ENCODE measurements around the gene SIM2.
A peak's percentile ranks its signal among the peaks of the same experiment; 100 is the strongest.

SIM2 gene

DNA sequence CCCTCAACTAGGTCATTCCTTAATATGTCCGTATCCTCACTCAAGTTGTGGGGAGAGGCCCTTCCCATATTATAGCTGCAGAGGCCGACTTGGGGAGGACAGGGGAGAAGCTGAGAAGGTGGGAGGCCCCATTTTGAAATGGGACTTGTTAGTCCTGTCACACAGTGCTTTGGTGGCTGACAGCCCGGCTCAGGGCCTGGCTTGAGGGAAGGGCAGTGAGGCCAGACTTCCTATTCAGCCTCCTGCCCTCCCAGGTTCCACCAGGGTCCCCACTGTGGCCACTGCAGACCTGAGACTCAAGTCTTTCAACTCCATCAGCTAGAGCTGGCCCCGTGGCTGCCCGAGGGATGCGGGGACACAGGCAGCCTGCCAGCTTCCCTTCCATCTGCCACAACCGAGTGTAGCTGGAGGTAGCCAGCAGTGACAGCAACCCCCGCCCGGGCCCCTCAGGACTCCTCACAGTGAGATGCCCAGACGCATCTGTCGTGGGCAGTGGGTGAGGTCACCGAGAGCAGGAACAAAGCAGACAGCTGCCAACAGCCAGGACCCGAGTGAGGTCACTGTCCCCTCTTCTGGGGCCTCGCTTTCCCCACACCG is 36.9 kb downstream of the SIM2 start:
- DNase-seq (ENCODE audit: low spot score), result no peak

DNA sequence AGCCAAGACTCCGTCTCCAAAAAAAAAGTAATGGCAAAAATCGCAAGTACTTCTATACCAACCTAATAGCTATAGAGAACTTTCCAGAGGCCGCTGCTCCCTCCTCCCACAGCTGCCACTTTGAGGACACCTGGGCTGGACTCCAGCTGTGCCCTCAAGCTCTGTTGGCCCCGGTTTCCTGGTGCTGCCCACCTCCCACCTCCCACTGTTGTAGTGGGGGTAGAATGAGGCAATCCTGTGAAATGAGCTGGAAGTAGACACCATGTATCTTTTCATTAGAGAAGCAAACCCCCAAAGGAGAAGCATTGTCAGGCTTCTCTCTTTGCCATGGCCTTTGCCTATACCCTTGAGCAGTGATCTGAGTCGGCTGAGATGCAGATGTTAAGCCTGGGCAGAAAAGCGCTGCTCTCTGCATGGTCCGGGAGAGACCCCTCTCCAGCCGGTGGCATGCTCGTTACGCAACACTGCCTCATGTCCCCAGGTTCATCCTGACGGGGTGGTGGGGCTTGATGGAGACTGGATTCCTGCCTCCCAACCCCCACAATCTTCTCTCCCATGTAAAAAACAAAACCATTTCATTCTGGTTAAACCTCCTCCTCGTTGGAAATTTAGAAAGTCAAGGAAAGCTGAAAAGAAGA is 39.7 kb downstream of the SIM2 start:
- no peak for DNase-seq (ENCODE audit: low spot score)

DNA sequence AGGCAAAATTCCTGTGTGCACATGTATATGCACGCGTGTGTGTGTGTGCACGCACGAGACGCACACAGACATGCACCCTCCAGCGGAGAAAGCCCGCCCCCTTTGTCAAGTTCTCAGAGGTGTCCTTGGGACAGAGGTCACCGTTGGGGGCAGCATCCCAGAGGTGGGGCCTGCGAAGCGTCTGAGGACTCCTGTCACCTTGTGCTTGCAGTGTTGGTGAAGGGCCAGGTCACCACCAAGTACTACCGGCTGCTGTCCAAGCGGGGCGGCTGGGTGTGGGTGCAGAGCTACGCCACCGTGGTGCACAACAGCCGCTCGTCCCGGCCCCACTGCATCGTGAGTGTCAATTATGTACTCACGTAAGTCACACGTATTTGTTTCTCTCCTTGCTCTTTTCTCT is 42.6 kb downstream of the SIM2 start:
- DNase-seq (ENCODE audit: low spot score), result no peak

DNA sequence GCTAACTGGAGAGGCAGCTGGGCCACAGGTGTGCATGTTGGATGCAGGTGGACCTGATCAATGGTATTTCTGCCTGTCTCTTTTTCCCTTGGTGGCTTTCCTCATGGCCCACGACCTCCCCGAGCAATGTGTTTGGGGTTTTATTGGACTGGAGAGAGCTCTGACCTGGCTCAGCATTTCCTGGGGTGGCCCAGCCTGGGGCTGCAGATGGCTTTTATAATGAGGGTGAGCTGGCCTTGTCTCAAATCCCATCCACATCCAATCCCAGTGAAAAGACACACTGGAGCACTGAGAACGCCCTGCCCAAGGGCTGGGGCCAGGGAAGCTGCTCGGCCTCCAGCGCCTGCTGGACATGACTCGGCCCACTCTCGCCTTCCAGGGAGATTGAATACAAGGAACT is 44.1 kb downstream of the SIM2 start:
- no peak for DNase-seq (ENCODE audit: low spot score)

DNA sequence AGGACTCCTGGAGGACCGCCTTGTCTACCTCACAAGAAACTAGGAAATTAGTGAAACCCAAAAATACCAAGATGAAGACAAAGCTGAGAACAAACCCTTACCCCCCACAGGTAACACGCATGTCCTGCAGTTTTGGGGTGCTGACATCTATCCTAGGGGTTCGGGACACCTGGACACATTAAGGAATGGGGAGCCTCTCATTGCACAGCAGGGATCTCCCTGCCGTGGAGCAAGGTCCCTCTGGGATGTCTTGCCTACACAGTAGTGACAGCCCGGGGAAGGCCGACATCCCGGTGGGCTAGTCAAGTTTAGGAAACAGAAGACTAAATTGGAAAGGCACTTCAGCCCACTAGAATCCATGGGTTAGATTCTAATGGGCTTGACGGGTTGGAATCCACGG is 44.5 kb downstream of the SIM2 start:
- no peak for DNase-seq (ENCODE audit: low spot score)

DNA sequence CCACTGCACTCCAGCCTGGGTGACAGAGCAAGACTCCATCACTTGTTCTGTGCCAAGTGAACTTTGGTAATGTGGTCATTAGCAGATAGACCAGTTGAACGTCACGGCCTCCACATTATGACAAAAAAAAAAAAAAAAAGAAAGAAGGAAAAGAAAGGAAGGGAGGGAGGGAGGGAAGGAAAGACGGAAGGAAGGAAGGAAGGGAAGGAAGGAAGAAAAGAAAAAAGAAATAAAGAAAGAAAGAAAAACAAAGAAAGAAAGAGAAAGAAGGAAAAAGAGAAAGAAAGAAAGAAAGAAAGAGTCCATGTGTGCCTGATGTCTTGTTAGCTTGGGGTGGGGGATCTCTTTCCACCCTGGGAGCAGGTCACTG is 45.3 kb downstream of the SIM2 start:
- DNase-seq (ENCODE audit: low spot score), result no peak

DNA sequence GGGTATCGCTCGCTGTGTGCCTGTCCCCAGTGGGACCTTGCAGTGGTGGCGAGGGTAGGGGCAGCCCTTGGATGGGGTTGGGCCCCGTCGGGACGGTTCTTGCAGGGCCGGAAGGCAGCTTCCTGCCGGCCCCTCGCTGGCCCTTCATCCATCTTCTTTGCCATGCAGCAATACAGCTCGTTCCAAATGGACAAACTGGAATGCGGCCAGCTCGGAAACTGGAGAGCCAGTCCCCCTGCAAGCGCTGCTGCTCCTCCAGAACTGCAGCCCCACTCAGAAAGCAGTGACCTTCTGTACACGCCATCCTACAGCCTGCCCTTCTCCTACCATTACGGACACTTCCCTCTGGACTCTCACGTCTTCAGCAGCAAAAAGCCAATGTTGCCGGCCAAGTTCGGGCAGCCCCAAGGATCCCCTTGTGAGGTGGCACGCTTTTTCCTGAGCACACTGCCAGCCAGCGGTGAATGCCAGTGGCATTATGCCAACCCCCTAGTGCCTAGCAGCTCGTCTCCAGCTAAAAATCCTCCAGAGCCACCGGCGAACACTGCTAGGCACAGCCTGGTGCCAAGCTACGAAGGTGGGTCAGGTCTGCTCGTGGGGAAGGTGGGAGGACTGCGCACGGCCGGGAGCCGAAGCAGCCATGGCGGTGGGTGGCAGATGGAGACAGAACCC is 45.8 kb downstream of the SIM2 start:
- no peak for DNase-seq (ENCODE audit: low spot score)

DNA sequence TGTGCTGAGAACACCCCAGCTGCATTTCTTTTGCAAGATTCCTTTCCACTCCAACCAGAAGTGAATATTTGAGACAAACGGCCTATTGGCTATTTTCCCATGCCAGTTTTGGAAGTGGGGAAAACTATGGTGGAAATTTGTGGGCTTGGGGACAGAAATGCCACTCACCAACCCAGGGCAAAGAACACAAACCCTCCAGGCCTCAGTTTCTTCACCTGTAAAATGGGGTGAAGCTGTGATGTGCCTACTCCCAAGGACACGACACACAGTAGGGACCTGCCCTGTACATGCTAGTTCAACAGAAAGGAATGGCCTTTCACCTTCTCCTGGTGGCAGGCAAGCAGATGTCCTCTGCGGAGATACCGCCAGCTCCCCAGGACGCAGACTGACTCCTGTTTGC is 46.5 kb downstream of the SIM2 start:
- no peak for DNase-seq (ENCODE audit: low spot score)

DNA sequence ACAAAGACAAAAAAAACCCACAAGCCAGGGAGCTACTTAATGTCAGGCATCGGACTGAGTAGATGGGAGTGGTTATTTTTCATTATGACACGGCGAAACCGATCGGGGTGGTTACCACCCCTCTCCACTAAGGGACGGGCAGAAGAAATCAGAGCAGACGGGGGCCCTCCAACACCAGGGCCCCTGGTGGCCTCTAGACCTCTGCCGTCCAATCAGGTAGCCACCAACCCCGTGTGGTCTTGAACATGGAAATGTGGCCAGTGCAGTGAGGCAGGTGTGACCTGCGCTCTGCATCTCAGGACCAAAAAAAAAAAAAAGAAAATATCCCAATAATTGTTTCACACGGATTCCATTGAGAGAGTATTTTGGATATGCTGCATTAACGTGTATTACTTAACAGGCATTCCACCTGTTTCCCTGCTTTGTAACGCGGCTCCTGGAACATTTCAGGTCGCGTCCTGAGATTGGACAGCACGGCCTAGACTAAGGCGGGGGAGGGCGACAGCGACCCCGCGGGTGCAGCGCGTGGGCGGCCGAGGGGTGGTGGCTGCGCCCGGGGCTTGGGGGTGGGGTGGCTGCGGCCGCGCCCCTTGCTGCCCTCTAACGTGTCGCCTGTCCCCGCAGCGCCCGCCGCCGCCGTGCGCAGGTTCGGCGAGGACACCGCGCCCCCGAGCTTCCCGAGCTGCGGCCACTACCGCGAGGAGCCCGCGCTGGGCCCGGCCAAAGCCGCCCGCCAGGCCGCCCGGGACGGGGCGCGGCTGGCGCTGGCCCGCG is 48.3 kb downstream of the SIM2 start:
- no peak for DNase-seq (ENCODE audit: low spot score)

DNA sequence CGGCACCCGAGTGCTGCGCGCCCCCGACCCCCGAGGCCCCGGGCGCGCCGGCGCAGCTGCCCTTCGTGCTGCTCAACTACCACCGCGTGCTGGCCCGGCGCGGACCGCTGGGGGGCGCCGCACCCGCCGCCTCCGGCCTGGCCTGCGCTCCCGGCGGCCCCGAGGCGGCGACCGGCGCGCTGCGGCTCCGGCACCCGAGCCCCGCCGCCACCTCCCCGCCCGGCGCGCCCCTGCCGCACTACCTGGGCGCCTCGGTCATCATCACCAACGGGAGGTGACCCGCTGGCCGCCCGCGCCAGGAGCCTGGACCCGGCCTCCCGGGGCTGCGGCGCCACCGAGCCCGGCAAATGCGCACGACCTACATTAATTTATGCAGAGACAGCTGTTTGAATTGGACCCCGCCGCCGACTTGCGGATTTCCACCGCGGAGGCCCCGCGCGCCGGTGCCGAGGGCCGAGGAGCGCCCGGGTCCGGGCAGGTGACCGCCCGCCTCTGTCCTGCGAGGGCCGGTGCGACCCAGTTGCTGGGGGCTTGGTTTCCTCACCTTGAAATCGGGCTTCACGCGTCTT is 49.0 kb downstream of the SIM2 start:
- DNase-seq (ENCODE audit: low spot score), result no peak

DNA sequence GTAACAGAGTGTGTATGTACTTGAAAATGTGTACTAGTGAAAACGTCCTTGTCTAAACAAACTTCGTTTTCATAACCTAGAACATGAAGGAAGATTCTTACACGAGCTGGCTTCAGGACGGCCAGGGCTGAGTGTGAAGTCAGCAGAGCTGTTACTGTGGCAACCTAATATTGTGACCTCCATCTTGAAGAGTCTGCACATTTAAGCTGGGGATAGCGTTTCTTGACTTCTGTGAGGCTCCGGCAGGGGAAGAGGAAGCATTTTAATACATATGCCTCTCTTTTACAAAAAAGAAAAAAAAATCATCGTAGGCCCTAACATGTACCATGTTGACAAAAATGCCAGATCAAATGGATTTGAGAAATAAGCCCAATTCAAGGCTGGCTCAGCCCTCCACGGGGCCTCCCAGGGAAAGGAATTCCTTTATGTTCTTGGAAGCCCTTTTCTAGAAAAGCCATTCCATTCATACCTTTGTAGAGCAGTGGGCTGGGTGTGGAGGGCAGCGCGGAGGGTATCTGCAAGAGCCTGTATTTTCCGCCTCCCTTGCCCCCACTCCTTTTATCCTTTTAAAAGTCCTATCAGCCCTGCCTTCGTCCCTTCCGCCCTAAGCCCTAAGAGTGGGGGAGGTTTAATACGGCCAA is 51.1 kb downstream of the SIM2 start:
- no peak for DNase-seq (ENCODE audit: low spot score)

DNA sequence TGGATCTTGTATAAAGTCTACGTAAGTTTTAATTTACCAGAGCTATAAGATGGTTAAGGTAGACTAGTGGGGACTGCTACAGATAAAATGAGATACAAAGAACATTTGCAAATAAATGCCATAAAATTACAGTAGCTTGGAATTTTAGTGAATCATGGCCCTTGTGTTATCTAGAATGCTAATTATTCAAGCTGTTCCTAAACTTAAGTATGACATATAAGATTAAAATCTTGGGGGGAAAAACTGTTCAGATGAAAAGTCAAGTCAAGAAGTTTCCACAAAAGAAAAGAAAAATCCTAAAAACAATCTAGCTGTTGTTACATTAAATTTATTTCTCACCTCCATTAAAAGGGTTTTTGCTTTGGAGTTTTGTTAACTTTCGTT is 51.7 kb downstream of the SIM2 start:
- no peak for DNase-seq (ENCODE audit: low spot score)

DNA sequence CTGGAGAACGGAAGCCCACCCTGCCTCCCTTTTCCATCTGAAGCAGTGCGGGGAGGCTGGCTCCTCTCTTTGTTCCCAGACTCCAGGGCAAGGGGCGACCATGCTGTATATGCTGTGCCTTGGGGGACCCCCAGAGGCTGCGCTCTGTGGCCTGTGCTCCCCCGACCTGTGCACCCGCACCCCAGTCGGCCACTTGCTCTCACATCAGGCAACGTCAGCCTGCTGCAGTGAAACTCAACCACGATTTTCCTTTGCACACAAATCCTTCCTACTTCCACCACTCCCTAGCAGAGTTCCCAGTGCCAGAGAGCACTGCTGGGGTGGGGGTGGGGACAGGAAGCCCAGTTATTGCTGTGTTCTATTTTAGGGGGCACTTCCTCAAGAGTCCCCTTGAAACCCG is 52.5 kb downstream of the SIM2 start:
- DNase-seq (ENCODE audit: low spot score), result no peak

DNA sequence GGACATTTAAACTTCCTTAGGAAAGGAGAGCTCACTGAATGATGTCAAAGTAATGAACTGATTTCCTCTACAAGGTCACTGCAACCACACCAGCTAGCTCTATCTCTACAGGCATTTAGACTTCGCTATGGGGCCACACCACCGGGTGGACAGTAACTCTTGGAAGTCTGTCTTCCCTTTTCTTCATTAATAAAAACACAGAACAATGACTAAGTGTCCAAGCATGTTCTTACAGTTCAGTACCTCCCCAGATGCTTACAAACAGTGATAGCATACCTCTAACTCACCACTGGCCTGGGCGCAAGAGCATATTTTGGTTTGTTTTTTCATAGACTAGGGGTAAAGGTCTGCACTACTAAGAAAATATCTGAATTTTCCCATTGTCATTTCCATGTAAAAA is 54.6 kb downstream of the SIM2 start:
- DNase-seq (ENCODE audit: low spot score), result no peak

DNA sequence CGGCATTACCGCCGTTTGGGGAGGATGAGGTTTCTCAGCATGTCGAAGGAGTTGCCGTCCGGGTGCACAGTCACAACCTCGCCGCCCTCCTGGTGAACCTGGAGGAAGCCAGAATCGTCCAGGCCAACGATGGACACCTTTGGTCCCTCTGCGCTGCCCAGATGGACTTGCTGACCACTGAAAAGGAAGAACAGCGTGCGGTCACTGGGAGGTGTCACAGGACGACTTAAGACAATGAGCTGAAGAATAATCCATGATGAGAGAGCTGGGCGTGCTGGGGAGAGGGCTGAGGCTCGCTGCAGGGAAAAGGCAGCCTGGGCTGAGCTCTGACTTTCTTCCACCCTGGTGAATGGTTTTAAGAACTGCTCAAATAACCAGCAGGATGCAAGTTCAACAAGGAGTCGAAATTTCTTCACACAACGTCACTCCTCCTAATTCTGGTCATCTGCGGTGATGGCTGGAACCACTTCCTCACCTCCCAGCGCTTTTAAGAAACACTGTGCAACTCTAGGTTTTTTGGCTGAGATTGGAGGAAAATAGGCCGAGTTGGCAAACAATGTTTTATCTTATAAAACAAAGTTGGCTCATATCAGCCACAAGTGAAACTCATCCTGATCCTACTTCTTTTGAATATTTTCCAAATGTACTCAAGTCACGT is 55.5 kb downstream of the SIM2 start:
- DNase-seq (ENCODE audit: low spot score), result no peak

DNA sequence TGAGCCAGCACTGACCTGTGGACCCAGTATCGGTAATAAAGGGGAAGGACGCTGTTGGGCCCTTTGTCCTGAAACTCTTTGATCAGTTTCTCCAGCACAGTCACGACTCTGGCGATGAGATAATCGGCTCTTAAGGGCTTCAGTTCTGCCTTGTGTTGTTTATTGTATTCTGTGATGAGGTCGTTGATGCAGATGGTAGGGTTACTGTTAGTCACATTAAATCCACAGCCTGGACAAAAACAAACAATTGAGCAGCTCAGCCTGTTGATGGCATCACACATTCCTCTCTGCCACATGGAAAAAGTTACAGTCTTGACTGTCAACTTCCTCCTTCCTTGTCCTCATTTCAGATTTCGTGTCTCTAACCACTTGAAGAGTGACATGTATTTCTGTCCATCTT is 57.6 kb downstream of the SIM2 start:
- DNase-seq (ENCODE audit: low spot score), result peak; percentile 91

DNA sequence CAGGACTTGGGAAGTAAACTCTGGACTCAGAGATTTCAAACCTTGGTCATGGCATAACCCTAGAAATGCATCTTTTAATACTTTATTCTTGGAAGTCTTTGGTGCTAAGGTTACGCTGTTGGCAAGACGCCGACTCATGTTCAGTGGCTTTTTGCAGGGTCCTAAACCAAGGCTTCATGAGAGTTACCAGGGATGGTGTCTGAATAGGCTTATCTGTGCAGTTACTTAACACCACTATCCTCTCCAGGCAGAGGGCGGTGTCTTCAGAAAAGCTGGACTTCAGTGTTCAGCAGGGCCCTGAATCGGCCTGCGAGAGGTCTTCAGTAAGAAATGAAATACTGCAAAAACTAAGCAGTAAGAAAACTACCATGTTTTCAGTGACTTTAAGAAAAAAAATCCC is 58.3 kb downstream of the SIM2 start:
- DNase-seq (ENCODE audit: low spot score), result peak; percentile 53

DNA sequence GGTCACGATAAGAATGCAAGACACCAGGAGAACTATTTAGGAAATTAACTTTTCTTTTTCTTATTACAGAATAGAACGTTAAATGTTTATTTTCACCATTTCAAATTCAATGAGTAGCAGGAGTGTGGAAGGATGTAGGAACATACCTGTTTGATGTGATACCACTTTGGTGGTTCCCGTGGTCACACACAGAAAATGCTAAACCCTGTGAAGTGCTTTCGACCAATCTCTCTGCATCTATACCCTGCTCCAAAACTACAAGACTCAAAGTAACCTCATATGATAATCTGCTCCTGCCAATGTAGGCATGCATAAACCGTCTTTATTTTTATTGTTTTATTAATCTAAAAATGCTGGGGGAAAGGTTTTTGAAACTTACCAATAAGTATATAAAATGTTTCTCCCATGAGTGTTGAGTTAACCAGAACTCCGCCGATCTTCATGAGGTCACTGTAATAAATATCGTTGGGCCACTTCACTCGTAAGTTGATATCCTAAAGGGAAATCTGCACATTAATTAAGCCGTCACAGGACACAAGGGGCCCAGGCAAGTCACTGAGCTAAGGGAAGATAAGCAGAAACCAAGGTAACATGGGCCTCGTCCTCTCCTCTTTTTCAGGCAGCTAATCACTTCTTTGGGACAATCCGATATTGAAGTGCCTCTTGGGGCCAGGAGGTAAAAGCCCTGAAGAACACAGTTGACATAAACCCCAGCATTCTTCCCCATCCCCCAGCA is 60.6 kb downstream of the SIM2 start:
- DNase-seq (ENCODE audit: low spot score), result no peak

DNA sequence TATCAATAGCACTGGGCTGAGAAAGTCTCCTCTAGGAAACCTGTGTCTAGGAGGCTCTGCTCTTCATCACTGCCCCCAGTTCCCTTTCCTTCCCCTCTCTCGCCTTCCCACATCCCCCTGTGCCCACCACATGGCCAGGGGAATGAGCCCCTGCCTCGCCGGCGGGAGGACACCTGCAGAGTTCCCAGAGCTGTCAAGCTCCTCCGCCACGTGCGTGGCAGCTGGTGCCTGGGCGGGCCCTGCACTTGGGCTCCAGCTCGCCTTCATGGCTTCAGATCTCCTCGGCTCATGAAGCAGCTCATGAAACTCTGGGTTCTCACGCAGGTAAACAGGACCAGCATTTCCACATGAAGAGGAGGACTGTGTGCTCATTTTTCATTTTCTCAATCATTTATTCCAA is 62.8 kb downstream of the SIM2 start:
- DNase-seq (ENCODE audit: low spot score), result no peak

DNA sequence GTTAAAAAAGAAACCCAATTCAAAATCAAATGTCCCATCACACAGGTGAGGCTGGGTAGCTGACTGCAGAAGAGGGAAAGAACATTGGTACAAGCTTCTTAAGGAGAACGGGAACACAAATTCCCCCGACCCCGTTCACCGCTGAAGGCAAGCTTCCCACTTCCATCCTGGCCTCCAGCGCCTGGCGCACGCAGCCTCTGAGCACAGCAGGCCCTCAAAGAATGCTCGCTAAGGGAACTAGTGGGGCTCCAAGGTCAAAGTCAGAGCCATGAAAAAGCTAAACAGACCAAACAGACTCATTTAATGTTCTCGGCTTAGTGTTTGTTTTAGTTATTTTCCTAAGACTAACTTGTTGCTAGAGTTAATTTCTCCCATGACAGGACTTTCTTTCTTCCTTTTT is 63.7 kb downstream of the SIM2 start:
- DNase-seq (ENCODE audit: low spot score), result no peak

DNA sequence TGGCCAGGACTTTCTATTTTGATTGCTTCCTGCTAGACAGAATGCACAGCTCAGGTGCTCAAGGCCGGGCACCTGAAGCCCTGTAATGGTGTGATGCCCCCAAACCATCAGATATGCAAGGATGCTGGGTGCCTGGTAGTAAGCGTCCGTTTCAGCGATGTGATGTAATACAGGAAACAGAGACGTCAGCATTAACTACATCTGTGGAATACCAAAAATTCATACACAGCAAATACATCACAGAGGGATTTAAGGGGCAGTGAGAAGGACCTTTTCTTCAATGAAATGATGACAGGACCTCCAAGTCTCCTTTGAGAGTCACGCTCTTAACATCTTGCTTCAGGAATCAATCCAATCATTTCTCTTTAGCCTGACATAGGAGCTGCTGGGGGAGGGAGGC is 64.4 kb downstream of the SIM2 start:
- no peak for DNase-seq (ENCODE audit: low spot score)
